Measurements from ENCODE around the gene ATP5PD.
"Not testable (repeated sequence)": the region's sequence is repeated elsewhere in the genome, so short reads cannot be mapped to it uniquely, and the experiment has no call there.

Gene ATP5PD

DNA sequence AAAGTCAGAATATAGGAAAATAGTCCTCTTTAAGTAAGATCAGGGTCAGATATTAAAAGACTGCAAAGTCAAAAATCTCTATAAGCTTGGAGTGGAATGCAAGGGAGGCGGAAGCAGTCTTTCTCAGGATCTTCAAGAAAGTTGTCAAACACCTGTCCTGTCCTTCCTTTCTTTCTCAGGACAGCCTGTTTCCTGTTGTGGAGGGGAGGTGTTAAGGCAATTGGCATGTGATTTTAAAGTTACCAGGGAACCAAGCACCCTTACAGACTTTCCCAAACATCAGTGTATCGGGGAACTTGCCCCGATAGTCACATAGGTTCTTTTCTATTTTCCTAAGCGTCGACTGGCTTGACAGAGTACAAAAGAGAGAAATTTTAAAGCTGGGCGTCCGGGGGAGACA is 2.1 kb downstream of the ATP5PD start:
- peaks cover 1% of the 10 kb centered on the region for H3K36me3 ChIP-seq (ENCODE audit: control insufficient read depth, insufficient read depth, low read length)
- H2BK120ac ChIP-seq (ENCODE audit: low read depth, low read length), result no peak overlapping the region
- H3K18ac ChIP-seq (ENCODE audit: low read length), result no peak overlapping the region
- H3K4me3 ChIP-seq (ENCODE audit: low read length), result no peak overlapping the region
- peak; percentile 89 for DNase-seq
- no peak overlapping the region for H4K8ac ChIP-seq (ENCODE audit: low read depth, low read length)
- H3K27me3 ChIP-seq (ENCODE audit: insufficient read depth, low read length, poor library complexity), result no peaks in the 10 kb centered on the region
- no peak overlapping the region for H3K4me2 ChIP-seq (ENCODE audit: low read length)
- H3K27ac ChIP-seq (ENCODE audit: low read depth, low read length), result peak overlapping the region; percentile 93
- peaks cover 11% of the 10 kb centered on the region for H3K4me1 ChIP-seq (ENCODE audit: control insufficient read depth, low read depth, low read length)
- H3K23ac ChIP-seq (ENCODE audit: low read length), result no peak overlapping the region
- H4K5ac ChIP-seq (ENCODE audit: low read length), result no peak overlapping the region
- H2AK5ac ChIP-seq (ENCODE audit: low read length), result no peak overlapping the region
- H3K79me2 ChIP-seq (ENCODE audit: control insufficient read depth, insufficient read depth, low read length), result peaks cover 31% of the 10 kb centered on the region
- peaks cover 7% of the 10 kb centered on the region for H3K79me1 ChIP-seq (ENCODE audit: low read length)
- H3K4ac ChIP-seq (ENCODE audit: low read depth, low read length), result no peak overlapping the region
- H2BK5ac ChIP-seq (ENCODE audit: low read length), result peak overlapping the region; percentile 95
- no CpG with 5 or more reads among the region's 7 CpGs for WGBS (ENCODE audit: extremely low coverage, insufficient coverage, low lambda C conversion rate)
- peak overlapping the region; percentile 47 for H3K9ac ChIP-seq (ENCODE audit: low read length)
- peak overlapping the region; percentile 63 for H3K56ac ChIP-seq (ENCODE audit: low read length)
- peak overlapping the region; percentile 19 for H2BK15ac ChIP-seq (replicated peaks; ENCODE audit: low read depth)

DNA sequence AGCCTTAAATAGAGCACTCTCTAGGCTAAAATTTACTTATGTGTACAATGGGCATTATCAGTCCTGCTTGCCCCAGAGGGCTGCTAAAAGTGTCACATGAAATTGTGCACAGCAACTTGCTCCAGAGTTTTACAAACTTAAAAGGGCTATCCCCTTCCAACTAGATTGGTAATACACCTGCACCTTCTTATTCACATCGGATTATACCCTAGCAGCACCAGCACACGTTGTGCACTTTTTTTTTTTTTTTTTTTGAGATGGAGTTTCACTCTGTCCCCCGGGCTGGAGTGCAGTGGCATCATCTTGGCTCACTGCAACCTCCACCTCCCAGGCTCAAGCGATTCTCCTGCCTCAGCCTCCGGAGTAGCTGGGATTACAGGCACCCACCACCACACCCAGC is 3.0 kb downstream of the ATP5PD start:
- H3K4me1 ChIP-seq (ENCODE audit: control insufficient read depth, low read depth, low read length), result peaks cover 10% of the 10 kb centered on the region
- H3K79me2 ChIP-seq (ENCODE audit: control insufficient read depth, insufficient read depth, low read length), result peaks cover 23% of the 10 kb centered on the region
- not testable (repeated sequence) for H3K36me3 ChIP-seq (ENCODE audit: control insufficient read depth, insufficient read depth, low read length); H4K8ac ChIP-seq (ENCODE audit: low read depth, low read length); H3K27me3 ChIP-seq (ENCODE audit: insufficient read depth, low read length, poor library complexity); H2AK5ac ChIP-seq (ENCODE audit: low read length); H3K4me2 ChIP-seq (ENCODE audit: low read length); H2BK120ac ChIP-seq (ENCODE audit: low read depth, low read length); H2BK15ac ChIP-seq (replicated peaks; ENCODE audit: low read depth); H3K79me1 ChIP-seq (ENCODE audit: low read length); H4K5ac ChIP-seq (ENCODE audit: low read length); H3K4me3 ChIP-seq (ENCODE audit: low read length); H3K4ac ChIP-seq (ENCODE audit: low read depth, low read length); DNase-seq
- peak overlapping the region; percentile 29 for H3K23ac ChIP-seq (ENCODE audit: low read length)
- peak overlapping the region; percentile 11 for H3K9ac ChIP-seq (ENCODE audit: low read length)
- peak overlapping the region; percentile 71 for H3K56ac ChIP-seq (ENCODE audit: low read length)
- peak overlapping the region; percentile 53 for H3K18ac ChIP-seq (ENCODE audit: low read length)
- H2BK5ac ChIP-seq (ENCODE audit: low read length), result peak overlapping the region; percentile 83
- peak overlapping the region; percentile 81 for H3K27ac ChIP-seq (ENCODE audit: low read depth, low read length)
- WGBS (ENCODE audit: extremely low coverage, insufficient coverage, low lambda C conversion rate), result no CpG with 5 or more reads among the region's 5 CpGs

DNA sequence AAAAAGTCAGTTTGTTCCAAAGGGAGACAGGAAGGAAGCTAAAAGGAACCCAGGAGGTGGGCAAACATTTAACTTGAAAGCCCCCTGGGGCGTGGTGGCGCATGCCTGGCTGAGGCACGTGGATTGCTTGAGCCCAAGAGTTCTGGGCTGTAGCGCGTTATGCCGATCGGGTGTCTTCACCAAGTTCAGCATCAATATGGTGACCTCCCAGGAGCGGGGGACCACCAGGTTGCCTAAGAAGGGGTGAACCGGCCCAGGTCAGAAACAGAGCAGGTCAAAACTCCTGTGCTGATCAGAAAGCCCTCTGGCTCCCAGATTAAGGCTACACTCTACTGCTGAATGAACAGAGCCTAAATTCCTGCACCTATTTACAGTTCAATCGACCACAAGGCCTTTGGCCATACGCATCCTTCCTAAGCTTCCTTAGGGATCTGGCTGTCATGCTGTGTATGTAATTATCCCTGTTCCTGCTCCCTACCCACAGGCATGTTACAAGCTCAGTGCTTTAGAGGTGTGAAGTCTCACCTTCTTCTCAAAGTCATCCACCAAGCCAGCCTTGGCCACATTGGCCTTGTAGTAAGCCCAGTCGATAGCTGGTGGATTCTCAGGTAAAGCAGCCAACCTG is 5.0 kb downstream of the ATP5PD start:
- Histone ChIP-seq H3K4ac (ENCODE audit: low read depth, low read length) (peak overlapping the region; percentile 88), H3K79me1 (ENCODE audit: low read length) (no peaks in the 10 kb centered on the region), H2BK15ac (replicated peaks; ENCODE audit: low read depth) (no peak overlapping the region), H3K36me3 (ENCODE audit: control insufficient read depth, insufficient read depth, low read length) (peaks cover 2% of the 10 kb centered on the region), H3K18ac (ENCODE audit: low read length) (peak overlapping the region; percentile 62), H3K23ac (ENCODE audit: low read length) (no peak overlapping the region), H3K4me1 (ENCODE audit: control insufficient read depth, low read depth, low read length) (peaks cover 8% of the 10 kb centered on the region), H4K5ac (ENCODE audit: low read length) (no peak overlapping the region), H3K27me3 (ENCODE audit: insufficient read depth, low read length, poor library complexity) (no peaks in the 10 kb centered on the region), H2BK5ac (ENCODE audit: low read length) (no peak overlapping the region), H3K4me3 (ENCODE audit: low read length) (no peak overlapping the region), H3K9ac (ENCODE audit: low read length) (no peak overlapping the region), H3K4me2 (ENCODE audit: low read length) (no peak overlapping the region), H3K27ac (ENCODE audit: low read depth, low read length) (peak overlapping the region; percentile 72), H2AK5ac (ENCODE audit: low read length) (no peak overlapping the region), H3K56ac (ENCODE audit: low read length) (no peak overlapping the region), H3K79me2 (ENCODE audit: control insufficient read depth, insufficient read depth, low read length) (peaks cover 7% of the 10 kb centered on the region), H4K8ac (ENCODE audit: low read depth, low read length) (no peak overlapping the region), H2BK120ac (ENCODE audit: low read depth, low read length) (no peak overlapping the region)
- peak; percentile 92 for DNase-seq
- WGBS (ENCODE audit: extremely low coverage, insufficient coverage, low lambda C conversion rate), result no CpG with 5 or more reads among the region's 12 CpGs

DNA sequence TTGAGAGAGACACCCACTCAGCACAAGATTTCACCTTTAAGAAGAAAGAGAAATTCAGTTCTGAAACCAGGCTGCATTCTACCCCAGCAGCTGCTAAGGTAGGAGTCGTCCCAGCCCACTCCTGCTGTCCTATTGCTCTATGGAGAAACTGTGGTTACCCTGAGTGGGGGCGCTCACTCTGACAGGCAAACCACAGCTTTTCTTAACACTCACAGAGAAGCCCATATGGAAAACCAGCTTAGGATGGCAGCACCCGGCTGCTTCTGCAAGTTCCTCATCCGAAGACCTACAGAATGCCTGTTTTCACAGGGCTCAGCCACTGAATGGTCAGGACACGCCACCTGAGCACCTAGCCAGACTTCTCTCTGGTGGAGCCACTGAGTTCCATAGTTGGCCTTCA is 7.5 kb downstream of the ATP5PD start:
- H3K4me3 ChIP-seq (ENCODE audit: low read length), result no peak overlapping the region
- H3K23ac ChIP-seq (ENCODE audit: low read length), result no peak overlapping the region
- no peak overlapping the region for H4K5ac ChIP-seq (ENCODE audit: low read length)
- H3K4me2 ChIP-seq (ENCODE audit: low read length), result no peak overlapping the region
- no peak overlapping the region for H3K27ac ChIP-seq (ENCODE audit: low read depth, low read length)
- H3K4ac ChIP-seq (ENCODE audit: low read depth, low read length), result no peak overlapping the region
- H3K79me1 ChIP-seq (ENCODE audit: low read length), result no peaks in the 10 kb centered on the region
- H2BK120ac ChIP-seq (ENCODE audit: low read depth, low read length), result no peak overlapping the region
- no peaks in the 10 kb centered on the region for H3K27me3 ChIP-seq (ENCODE audit: insufficient read depth, low read length, poor library complexity)
- H3K4me1 ChIP-seq (ENCODE audit: control insufficient read depth, low read depth, low read length), result peaks cover 8% of the 10 kb centered on the region
- H2BK15ac ChIP-seq (replicated peaks; ENCODE audit: low read depth), result no peak overlapping the region
- no peak overlapping the region for H3K56ac ChIP-seq (ENCODE audit: low read length)
- H2AK5ac ChIP-seq (ENCODE audit: low read length), result no peak overlapping the region
- no peak overlapping the region for H3K9ac ChIP-seq (ENCODE audit: low read length)
- peaks cover 2% of the 10 kb centered on the region for H3K36me3 ChIP-seq (ENCODE audit: control insufficient read depth, insufficient read depth, low read length)
- no peak overlapping the region for H3K18ac ChIP-seq (ENCODE audit: low read length)
- H4K8ac ChIP-seq (ENCODE audit: low read depth, low read length), result no peak overlapping the region
- no peak overlapping the region for H2BK5ac ChIP-seq (ENCODE audit: low read length)
- WGBS (ENCODE audit: extremely low coverage, insufficient coverage, low lambda C conversion rate), result no CpG with 5 or more reads among the region's 5 CpGs
- no peak for DNase-seq
- peaks cover 3% of the 10 kb centered on the region for H3K79me2 ChIP-seq (ENCODE audit: control insufficient read depth, insufficient read depth, low read length)

DNA sequence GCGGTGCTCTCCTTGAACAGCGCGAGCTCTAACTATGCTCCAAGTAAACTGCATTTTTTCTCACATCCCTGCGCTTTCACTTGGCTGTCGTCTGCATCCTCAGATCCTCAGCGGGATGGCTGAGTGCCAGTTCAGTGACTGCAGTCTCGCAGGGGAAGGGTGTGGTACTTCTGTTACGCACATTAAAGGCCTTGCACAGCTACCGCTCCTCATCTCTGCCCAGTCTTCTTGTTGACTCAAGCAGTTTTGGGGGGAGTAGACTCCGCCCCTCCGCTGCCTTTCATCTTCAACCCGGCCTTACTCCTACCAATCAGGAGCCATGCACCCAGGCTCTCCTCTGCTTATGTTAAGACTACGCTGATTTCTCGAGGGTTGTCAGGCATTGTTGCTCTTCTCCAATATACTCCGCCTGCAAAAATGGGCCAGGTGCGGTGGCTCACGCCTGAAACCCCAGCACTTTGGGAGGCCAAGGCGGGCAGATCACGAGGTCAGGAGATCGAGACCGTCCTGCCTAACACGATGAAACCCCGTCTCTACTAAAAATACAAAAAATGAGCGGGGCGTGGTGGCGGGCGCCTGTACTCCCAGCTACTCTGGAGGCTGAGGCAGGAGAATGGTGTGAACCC is 10.0 kb downstream of the ATP5PD start:
- H3K27ac ChIP-seq (ENCODE audit: low read depth, low read length), result no peak overlapping the region
- H3K79me1 ChIP-seq (ENCODE audit: low read length), result no peaks in the 10 kb centered on the region
- no peak overlapping the region for H4K8ac ChIP-seq (ENCODE audit: low read depth, low read length)
- no CpG with 5 or more reads among the region's 27 CpGs for WGBS (ENCODE audit: extremely low coverage, insufficient coverage, low lambda C conversion rate)
- no peak for DNase-seq
- H2BK15ac ChIP-seq (replicated peaks; ENCODE audit: low read depth), result no peak overlapping the region
- peaks cover 2% of the 10 kb centered on the region for H3K36me3 ChIP-seq (ENCODE audit: control insufficient read depth, insufficient read depth, low read length)
- no peak overlapping the region for H3K23ac ChIP-seq (ENCODE audit: low read length)
- peak overlapping the region; percentile 86 for H2AK5ac ChIP-seq (ENCODE audit: low read length)
- H3K4me2 ChIP-seq (ENCODE audit: low read length), result no peak overlapping the region
- H3K18ac ChIP-seq (ENCODE audit: low read length), result no peak overlapping the region
- no peak overlapping the region for H3K4ac ChIP-seq (ENCODE audit: low read depth, low read length)
- no peak overlapping the region for H4K5ac ChIP-seq (ENCODE audit: low read length)
- H3K56ac ChIP-seq (ENCODE audit: low read length), result peak overlapping the region; percentile 73
- no peaks in the 10 kb centered on the region for H3K27me3 ChIP-seq (ENCODE audit: insufficient read depth, low read length, poor library complexity)
- H3K4me1 ChIP-seq (ENCODE audit: control insufficient read depth, low read depth, low read length), result no peaks in the 10 kb centered on the region
- no peaks in the 10 kb centered on the region for H3K79me2 ChIP-seq (ENCODE audit: control insufficient read depth, insufficient read depth, low read length)
- no peak overlapping the region for H2BK120ac ChIP-seq (ENCODE audit: low read depth, low read length)
- no peak overlapping the region for H3K9ac ChIP-seq (ENCODE audit: low read length)
- H3K4me3 ChIP-seq (ENCODE audit: low read length), result no peak overlapping the region
- H2BK5ac ChIP-seq (ENCODE audit: low read length), result no peak overlapping the region
